HG03571 (cell line): ENCODE data around the gene ARHGDIA.

ENCODE experiments used
- ATAC-seq: cut with Tn5 transposase; IDR thresholded peaks from one replicate; pipeline ENCODE4 v1.9.1; 2021; ENCODE audit not compliant: unreplicated experiment

Gene ARHGDIA

DNA sequence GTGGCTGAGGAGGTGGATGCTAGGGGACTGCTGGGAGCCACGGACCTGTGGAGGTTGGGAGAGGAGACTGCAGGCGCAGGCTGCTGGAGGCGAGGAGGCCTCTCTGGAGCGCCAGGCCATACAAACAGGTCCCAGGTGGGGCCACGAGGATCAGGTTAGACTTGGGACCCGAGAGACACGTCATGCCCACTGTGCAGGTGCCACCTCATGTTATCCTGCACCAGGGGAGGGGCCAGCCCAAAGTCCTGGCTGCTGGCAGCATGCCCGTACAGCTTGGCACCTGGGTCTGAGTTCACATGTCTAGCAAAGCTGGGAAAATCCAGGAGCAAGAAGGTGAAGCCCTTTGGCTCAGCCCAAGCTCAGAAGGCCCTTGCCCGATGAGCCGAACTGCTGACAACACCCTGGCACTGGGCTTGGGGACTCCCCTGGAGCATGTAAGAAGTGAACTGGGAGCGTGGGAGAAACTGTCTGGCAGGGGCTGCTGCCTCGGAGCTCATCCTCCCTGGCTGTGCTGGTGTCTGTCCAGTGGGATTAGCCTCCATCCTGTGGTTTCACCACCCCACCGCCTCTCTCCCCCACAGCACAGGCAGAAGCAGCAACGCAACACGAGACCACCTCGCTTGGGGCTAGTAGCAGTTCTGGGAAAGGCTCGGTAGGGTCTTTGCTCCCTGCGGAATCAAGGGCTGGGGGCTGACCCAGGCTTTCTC is 5.3 kb downstream of the ARHGDIA start:
- no peak for ATAC-seq

DNA sequence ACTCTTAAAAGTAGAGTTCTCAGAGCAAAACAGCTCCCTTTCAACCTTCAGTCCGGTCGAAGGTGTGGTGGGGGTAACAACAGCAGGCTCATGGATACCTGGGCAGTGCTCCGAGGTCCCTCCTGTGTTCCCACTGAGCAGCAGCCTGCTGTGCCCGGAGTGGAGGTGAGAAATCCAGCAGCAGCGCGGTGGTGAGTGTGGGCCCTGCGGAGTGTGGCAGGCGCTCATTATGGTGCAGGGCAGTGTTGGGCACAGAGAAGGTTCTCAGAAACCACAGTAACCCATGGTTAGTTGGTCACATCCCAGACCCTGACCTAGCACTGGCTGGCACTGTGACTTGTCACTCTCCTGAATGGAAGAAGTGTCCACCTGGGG is 5.8 kb downstream of the ARHGDIA start:
- no peak for ATAC-seq

DNA sequence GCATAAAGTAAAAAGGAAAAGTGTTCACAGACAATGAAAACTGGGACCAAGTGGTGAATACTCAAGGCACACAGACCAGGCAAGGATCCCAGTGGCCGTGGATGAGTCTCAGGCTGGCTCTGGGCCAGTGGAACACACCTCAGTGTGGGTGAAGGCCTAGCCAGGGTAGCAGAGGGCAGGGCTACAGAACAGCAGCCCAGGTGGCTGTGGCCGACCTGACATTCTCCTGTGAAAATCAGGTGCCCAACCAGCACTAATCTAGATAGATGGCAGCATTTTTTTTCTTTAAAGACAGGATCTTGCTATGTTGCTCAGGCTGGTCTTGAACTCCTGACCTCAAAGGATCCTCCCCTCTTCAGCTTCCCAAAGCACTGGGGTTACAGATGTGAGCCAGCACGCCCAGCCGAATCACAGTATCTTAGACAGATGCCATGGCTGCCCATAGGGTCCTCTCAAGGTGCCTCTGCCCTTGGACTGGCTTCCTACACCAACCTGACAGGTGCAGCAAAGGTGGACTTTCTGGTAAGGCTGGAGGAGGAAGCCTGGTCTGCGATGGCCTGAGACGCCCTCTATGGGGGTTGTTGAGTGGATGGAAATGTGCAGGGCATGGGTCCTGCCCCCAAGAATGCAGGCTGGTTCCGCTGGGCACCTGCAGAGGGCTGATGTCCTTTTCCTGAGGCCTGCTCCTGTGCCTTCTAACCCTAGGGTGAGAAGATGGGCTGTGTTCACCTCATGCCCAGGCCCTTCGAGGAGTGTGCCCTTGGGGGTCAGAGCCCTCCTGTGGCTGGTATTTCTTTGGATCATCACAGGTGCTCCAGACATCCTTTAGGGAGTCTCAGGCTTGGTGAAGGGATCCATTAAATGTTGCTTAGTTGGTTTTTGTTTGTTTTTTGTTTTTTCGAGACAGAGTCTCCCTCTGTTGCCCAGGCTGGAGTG is 7.0 kb downstream of the ARHGDIA start:
- ATAC-seq: no peak

DNA sequence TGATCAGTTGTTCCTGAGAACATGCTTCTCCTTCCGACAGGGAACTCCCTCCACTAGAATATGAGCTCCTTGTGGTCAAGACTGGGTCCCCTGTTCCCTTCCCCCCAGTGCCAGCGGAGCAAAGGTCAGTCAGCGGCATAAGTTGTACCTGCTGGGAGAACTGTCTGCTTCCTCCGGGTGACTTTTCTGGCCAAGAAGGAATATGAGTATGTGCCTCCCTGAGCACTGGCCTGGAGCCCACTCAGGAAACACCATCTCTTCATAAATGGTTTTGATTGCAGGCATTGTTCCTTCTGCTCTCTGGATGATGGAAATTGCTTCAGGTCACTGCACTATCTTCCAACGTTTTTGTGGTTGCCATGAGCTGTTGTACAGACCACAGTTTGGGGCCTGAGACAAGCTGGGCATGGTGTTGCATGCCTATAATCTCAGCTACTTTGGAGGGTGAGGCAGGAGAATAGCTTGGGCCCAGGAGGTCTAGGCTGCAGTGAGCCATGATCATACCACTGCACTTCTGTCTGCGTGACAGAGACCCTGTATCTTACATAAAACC is 7.9 kb downstream of the ARHGDIA start:
- no peak for ATAC-seq

DNA sequence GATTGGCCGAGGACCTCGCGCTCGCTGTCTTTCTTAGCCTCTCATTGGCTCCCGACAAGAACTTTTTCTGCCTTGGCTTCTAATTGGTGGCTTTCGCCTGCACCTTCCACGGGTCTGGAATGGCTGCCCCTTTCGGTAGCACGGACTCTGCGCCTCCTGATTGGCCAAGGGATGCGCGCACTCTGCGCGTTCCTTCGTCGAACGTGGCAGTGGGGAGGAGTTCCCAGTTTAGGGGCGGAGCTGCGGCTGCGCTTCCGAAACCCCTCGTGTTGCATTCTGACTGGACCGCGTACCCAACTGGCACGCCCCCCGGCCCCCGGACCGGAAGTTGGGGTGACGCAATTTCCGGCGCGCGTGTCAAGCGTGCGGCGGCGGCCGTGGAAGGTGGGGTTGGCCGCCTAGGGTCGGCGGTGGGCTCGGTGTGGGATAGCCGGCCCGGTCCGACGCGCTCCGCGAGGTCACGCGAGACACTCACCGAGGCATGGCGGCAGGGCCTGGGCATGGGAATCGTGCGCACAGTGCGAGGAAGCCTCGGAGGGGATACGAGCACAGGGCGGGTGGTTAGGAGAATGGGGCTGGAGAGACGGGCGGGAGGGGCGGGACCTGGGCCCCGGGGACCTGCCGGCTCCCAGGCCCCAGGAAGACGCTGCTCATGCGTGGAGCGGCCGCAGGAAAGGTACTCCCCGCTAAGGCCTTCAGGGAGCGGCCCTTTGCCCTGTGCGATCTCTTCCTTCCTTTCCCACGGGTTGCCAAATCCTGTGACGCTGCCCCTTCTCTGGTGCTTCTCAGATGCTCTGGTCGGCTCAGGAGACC is 10.2 kb downstream of the ARHGDIA start:
- peak; percentile 73 for ATAC-seq

DNA sequence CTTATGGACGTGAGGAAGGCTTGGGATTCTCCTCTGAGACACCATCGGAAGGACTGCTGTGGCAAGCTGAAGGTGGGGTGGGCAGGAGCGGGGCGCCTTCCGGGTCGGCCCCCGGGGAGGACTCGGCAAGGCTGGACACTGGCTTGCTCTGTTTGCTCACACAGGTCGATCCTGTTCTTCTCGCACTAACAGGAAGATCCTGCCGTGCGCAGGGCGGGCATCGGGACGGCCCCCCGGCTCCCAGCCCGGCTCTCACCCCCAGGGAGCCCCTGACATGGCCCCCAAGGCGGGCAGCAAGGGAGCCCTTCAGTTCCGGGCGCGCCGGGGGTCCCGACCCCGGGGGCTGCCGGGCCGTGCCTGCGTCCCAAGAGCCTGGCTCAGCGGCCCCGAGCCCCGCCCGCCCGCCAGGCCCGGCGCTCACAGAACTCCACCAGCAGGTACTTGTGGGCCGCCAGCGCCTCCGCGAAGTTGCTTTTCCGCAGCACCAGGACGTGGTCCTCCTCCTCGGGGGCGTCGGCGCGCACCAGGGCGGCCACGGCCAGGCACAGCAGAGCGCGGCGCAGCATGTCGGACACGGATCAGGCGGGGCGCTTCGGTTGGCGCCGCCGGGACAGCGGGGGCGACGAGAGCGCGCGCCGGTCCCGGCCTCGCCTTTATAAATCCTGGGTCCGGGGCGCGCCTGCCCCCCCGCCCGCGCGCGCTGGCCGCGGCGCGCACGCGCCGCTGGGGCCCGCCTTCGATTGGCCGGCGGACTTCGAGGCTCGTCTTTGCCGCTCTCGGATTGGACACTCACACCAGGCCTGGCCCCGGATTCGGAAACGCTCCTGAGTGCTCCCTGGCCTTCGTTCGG is 11.0 kb downstream of the ARHGDIA start, which contains the start of gene P4HB:
P4HB (minus strand) TSS at position 630 of the 850 bp plus-strand sequence; CDS start at position 566, 64 bp downstream.
- ATAC-seq: peak; percentile 70

DNA sequence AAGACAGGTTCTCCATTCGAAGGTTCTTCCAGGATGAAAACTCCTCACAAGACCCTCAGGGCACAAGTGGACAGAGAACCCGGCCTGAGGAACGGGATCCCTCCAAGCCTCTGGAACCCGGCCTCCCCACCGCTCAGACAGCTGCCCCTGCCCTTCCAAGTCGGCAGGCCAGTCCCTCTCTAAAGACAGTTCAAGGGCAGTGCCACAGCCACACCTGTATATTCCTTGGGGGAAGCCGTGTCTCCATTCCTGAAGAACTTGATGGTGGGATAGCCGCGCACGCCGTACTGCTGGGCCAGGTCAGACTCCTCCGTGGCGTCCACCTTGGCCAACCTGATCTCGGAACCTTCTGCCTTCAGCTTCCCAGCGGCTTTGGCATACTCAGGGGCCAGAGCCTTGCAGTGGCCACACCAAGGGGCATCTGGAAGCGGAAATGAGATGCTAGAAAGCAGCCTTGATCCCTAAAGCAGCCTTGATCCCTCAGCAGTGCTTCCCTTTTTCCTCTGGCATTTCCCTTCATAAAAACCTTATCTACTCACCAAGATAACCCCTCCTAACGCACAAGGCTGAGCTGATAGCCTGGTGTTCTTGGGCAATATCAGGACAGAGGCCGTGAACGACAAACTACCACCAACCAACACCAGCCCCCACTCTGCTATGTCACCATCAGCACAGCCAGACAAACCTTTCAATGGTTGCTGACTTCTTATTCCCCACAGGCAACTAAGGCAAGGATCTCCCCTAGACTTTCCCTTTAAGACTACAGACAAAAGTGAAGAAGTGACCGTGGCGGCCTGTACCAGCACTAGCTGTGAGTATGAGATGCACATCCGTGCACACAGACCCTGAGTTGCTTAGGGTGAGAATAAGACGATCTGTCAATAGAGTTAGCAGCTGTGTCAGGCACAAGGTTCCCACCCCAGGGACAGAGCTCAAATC is 11.9 kb downstream of the ARHGDIA start:
- no peak for ATAC-seq

DNA sequence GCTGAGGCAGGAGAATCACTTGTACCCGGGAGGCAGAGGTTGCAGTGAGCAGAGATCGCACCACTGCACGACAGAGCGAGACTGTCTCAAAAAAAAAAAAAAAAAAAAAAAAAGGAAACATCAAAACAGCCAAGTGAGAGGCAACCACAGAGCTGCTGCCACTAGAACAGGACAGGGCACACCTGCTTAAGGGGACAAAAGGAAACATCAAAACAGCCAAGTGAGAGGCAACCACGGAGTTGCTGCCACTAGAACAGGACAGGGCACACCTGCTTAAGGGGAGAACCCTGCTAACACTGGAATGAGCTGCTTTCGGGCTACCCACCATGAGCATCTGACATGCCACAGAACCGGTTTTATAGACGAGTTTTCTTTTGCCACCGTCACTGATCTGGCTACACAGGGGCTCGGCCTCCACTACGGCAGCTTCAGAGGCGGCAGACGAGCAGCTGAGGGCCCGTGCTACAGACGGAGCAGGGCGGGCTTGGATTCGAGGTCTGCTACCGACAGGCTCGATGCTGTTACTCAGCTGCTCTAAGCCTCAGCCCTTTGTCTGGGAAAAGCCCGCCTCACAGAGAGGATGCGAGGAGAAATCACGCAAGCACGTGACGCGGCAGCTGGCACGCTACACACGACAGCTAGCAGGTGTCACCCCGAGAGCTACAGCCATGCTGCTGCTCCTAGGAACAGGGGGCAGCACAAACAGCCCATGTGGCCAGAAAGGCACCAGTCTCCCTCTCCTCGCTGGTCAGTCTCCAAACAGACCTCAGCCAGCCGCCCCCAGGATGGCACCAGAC is 12.8 kb downstream of the ARHGDIA start:
- no peak for ATAC-seq

DNA sequence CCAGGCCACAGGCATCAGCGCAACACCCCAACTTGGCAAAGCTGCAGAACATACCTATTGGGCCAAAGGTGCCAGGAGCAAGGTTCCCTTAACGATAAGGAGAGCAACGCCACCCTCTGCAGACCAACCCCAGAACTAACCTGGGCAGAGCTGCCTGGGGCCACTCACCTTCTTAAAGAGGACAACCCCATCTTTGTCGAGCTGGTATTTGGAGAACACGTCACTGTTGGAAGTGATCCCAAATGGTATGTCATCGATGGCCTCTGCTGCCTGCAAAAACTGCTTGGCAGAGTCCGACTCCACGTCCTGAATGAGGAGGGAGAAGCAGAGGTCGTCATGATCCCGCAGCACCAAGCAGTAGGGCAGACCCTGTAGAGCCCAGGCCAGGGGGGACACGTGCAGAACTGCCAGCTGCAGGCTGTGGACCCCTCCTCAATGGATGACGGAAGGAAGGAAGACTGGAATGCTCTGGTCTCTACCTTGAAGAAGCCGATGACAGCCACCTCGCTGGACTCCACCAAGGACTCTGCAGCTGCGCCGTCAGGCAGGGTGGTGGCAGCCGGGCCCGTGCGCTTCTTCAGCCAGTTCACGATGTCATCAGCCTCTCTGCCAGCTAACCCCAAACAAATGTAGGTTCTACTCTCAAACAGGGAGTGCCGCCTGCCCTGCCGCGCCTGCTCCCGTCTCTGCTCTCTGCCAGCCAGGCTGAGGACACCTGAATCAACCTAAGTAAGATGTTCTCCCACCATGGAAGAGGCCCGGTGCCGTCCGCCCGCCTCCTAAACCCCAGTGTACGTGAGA is 16.0 kb downstream of the ARHGDIA start:
- no peak for ATAC-seq

DNA sequence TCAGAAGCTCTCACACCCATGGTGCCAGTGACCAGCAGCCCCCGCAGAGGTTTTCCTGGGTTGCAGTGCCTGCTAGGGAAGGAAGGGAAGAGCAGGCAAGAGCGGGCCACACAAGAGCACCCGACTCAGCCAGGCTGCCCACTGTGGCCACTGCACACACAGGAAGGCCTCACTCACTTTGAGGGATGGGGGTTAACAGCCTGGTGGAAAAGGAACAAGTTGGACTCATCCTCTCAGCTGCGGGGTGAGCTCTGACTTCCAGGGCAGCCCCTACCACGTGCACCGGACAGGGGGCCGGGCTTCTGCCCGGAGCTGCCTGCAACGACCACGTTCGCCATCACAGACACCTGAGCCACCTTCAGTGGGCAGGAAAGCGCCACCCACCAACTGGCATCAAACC is 18.9 kb downstream of the ARHGDIA start:
- ATAC-seq: no peak

DNA sequence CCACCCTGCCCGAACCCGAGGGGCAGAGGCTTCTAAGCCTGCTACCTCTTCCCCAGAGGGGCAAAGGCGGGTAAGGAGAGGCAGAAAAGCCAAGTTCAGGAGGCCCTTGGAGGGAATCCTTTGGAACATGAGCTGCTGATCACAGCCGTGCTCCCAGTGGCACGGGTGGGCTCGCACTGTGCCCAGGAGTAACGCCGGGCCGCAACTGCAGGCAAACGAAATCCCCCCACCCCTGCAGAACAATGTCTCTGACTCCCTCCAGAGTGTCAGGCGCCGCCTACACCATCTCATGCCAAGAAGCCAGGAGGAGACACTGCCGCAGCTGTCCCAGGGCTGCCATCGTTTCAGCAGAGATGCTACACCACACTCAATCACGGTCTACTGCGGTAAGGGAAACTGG is 19.7 kb downstream of the ARHGDIA start:
- ATAC-seq: no peak

DNA sequence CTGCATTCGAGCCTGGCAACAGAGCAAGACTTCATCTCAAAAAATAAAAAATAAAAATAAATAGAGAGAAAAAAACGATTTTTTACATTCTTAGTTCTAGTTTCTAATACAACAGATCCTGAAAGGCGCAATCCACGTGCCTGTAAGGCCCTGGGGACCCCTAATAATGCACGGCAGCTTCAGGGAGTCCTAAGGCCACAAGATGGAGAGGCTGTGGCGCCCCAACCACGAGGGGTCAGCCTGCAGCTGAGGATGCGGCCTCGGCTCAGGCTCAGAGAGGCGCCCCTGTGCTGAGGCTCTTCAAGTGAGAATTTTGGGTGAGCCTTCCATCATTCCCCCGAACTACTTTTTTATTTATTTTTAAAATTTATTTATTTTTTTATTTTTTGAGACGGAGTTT is 21.7 kb downstream of the ARHGDIA start:
- no peak for ATAC-seq

DNA sequence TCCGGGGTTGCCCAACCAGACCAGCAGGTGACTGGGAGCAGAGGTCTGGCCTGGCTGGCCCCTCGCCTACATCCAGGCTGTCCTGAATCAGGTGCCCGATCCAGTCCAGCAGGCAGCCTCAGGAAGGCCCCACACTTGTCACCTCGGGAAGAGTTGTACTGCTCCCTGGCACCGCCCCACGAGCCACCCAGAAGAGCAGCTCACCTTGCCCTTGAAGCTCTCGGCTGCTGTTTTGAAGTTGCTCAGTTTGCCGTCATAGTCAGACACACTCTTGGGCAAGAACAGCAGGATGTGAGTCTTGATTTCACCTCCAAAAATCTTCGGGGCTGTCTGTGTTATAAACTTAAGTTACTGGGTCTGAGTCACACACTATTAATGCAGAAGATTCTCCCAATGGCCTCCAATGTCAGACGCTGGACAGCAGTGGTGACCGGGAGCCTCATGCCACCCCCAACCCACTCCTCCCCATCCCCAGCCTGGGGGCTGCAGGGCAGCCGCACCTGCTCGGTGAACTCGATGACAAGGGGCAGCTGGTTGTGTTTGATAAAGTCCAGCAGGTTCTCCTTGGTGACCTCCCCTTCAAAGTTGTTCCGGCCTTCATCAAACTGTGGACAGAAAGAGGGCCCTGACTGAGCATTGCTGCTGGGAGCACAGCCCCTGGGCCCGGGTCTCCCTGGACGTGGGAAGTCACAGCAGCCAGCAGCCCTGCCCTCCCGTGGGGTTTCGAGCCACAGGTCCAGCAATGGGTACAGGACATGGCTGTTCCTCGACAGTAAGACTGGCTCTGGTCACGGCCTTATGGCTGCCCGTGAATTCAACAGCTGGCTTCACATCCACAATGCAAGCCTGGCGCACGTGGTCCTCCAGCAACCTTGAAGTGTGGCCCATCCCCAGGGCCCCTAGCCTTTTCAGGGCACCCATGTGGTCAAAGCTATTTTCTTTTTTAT is 24.1 kb downstream of the ARHGDIA start:
- no peak for ATAC-seq

DNA sequence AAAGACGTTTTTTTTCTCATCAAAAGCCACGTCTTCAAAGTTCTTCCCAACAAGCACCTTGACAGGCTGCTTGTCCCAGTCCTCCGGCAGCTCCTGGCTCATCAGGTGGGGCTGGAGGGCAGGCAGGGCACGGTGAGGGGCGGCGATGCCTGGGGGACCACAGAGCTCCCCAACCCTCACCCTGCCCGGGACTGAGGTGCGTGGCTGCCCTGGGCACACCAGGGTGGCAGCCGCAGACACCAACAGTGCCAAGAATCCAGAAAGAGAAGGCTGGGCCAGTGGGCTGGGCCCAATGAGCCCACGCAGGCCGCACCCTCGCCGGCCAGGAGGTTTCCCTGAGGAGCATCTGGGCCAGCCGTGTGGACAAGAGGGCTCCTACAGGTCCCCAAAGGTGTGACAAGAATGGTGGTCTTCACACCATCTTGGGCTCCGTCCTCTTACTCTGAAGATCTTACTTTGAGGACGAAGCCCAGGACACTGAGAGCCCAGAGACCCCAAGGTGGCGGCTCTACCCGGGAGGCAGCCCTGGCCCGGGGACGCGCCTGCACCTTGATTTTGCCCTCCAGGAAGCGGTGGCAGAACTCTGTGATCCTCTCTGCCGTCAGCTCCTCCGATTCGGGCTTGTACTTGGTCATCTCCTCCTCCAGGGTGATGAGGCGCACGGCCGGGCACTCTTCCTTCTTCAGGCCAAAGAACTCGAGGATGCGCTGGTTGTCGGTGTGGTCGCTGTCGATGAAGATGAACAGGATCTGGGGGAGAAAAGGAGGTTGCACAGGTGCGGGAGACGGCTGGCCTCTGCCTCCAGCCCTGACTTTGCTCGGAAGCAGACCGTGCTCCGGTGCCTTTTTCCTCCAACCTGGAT is 25.0 kb downstream of the ARHGDIA start:
- ATAC-seq: no peak

DNA sequence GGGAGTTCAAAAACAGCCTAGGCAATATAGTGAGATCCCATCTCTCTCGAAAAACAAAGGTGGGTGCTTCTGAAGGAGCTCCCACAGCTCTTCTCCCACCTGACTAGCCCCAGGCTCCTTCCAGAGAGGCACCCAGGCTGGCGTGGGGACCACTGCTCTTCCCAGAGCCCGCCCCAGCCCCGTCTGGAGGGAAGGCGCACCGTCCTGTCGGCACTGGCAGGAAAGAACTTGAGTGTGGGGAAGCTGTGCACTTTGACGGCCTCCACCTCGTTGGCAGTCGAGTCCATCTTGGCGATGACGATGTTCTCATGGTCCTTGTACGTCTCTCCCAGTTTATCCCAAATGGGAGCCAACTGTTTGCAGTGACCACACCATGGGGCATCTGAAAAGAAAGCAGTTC is 25.8 kb downstream of the ARHGDIA start:
- ATAC-seq: no peak
